Activated CD4-positive, alpha-beta memory T cell treated with anti-CD3 and anti-CD28 coated beads, Interleukin-2, amount 10 ng/mL, durations not matched to agents 7 days and 5 days (primary cell): ENCODE measurements around the gene OTOG. TPM values are rescaled to one million over a fixed set of nuclear protein-coding genes. Genes with fewer than 3 reads are reported as not detected.

Experiments used
- CTCF ChIA-PET: fragments of 350-600 bp; sonication (Branson Sonifier 250); formaldehyde crosslinking; loops from one replicate; lab custom pipeline; 2021; ENCODE audit warnings: antibody characterized with exemption, inconsistent platforms; lab: Charles Lee
- POLR2A ChIA-PET: fragments of 350-600 bp; sonication (Branson Sonifier 250); formaldehyde crosslinking; loops from one replicate; lab custom pipeline; 2021; ENCODE audit warnings: antibody characterized with exemption; lab: Charles Lee
- DNase-seq: peaks from one replicate; pipeline ENCODE4 v3.0.0-alpha.2; 2020
- H3K27ac Mint-ChIP-seq: one replicate; pipeline ENCODE4 v1.8.0; 2021; ENCODE audit warnings: mild to moderate bottlenecking, mixed read lengths
- H3K27me3 Mint-ChIP-seq: one replicate; pipeline ENCODE4 v1.8.0; 2021; ENCODE audit warnings: mixed read lengths
- H3K36me3 Mint-ChIP-seq: one replicate; pipeline ENCODE4 v1.8.0; 2021; ENCODE audit warnings: low read depth, mixed read lengths
- H3K4me1 Mint-ChIP-seq: one replicate; pipeline ENCODE4 v1.8.0; 2021; ENCODE audit warnings: mixed read lengths
- H3K4me3 Mint-ChIP-seq: one replicate; pipeline ENCODE4 v1.8.0; 2021; ENCODE audit warnings: mild to moderate bottlenecking, mixed read lengths
- H3K9me3 Mint-ChIP-seq: one replicate; pipeline ENCODE4 v1.8.0; 2021; ENCODE audit warnings: mixed read lengths
- total RNA-seq, 2 experiments: library from RNA; stranded (reverse); gene quantifications; one replicate each; pipeline ENCODE4 v1.2.3, GENCODE V29; 2021

Gene OTOG
- total RNA-seq, 2 experiments from 2014 or later, result not detected

DNA sequence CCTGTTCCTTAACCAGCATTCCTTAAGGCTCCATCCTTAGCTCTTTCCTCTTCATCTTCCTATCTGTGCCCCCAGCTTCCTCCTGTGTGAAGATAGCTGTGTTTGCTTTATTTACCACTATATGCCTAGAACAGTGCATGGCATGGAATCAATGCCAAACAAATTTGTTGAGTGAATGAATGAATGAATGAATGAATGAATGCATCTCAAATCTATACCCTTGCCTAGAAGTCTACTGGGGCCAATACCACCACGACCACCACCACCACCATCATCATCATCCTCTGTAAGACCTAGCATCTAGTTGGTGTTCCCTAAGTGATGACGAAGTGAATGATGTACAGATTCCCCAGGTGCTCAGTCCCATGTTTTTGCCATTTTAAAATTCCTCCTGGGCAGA is 819 bp upstream of the OTOG start:
- no peak overlapping the region for H3K4me3 Mint-ChIP-seq
- DNase-seq, result no peak
- H3K36me3 Mint-ChIP-seq, result no peaks in the 10 kb centered on the region
- peaks cover 6% of the 10 kb centered on the region for H3K4me1 Mint-ChIP-seq
- peaks cover 36% of the 10 kb centered on the region for H3K27me3 Mint-ChIP-seq
- H3K9me3 Mint-ChIP-seq, result no peaks in the 10 kb centered on the region
- H3K27ac Mint-ChIP-seq, result no peak overlapping the region
- POLR2A ChIA-PET, result no interaction called here
- CTCF ChIA-PET, result no interaction called here

GRCh38 chr11:17547932-17548331 is 873 bp downstream of the OTOG start:
- no peak overlapping the region for H3K4me3 Mint-ChIP-seq
- H3K36me3 Mint-ChIP-seq, result no peaks in the 10 kb centered on the region
- no peak overlapping the region for H3K27ac Mint-ChIP-seq
- peaks cover 6% of the 10 kb centered on the region for H3K4me1 Mint-ChIP-seq
- no peak for DNase-seq
- POLR2A ChIA-PET, result no interaction called here
- peaks cover 36% of the 10 kb centered on the region for H3K27me3 Mint-ChIP-seq
- CTCF ChIA-PET, result no interaction called here
- no peaks in the 10 kb centered on the region for H3K9me3 Mint-ChIP-seq

DNA sequence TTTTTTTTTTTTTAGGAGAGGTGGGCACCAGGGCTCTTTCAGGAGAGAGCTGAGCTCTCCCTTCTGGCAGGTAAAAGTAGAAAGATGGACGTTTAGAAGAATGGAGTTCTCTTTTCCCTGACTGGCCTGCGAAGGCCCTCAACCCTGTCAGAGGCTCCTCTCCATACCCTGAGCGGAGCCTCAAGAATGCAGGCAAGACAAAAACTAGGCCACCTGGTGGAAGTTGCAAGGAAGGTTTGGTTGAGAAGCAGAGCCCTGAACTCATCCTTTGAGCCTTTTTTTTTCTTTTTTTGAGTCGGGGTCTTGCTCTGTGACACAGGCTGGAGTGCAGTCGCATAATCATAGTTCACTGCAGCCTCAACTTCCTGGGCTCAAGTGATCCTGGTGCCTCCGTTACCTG is 1.4 kb downstream of the OTOG start:
- H3K27me3 Mint-ChIP-seq, result peaks cover 36% of the 10 kb centered on the region
- POLR2A ChIA-PET, result no interaction called here
- H3K9me3 Mint-ChIP-seq, result no peaks in the 10 kb centered on the region
- no peak for DNase-seq
- H3K27ac Mint-ChIP-seq, result no peak overlapping the region
- CTCF ChIA-PET, result interaction anchor here (0.5 kb wide), 1 partner anchor 343 kb away, joined by 4 read pairs; no protein-coding TSS in a partner anchor
- H3K36me3 Mint-ChIP-seq, result no peaks in the 10 kb centered on the region
- H3K4me3 Mint-ChIP-seq, result no peak overlapping the region
- H3K4me1 Mint-ChIP-seq, result peaks cover 6% of the 10 kb centered on the region

- POLR2A ChIA-PET, result no interaction called here
- DNase-seq, result no peak
Observed at GRCh38 chr11:17550450-17551346, 3.6 kb downstream of the OTOG start.

GRCh38 chr11:17551347-17552040 is 4.4 kb downstream of the OTOG start:
- Mint-ChIP-seq H3K27ac (no peak overlapping the region), H3K4me3 (no peak overlapping the region)

More at GRCh38 chr11:17550450-17551346, 3.6 kb downstream of the OTOG start:
- CTCF ChIA-PET, result no interaction called here
- no peak overlapping the region for H3K4me3 Mint-ChIP-seq
- H3K27me3 Mint-ChIP-seq, result peaks cover 25% of the 10 kb centered on the region
- no peaks in the 10 kb centered on the region for H3K36me3 Mint-ChIP-seq
- no peak overlapping the region for H3K27ac Mint-ChIP-seq
- no peaks in the 10 kb centered on the region for H3K9me3 Mint-ChIP-seq
- peaks cover 4% of the 10 kb centered on the region for H3K4me1 Mint-ChIP-seq

GRCh38 chr11:17552041-17552355 is 4.9 kb downstream of the OTOG start:
- no peaks in the 10 kb centered on the region for H3K36me3 Mint-ChIP-seq
- no peak for DNase-seq
- no peak overlapping the region for H3K27ac Mint-ChIP-seq
- no peak overlapping the region for H3K4me3 Mint-ChIP-seq
- H3K27me3 Mint-ChIP-seq, result peaks cover 15% of the 10 kb centered on the region
- ChIA-PET POLR2A (no interaction called here), CTCF (no interaction called here)
- peaks cover 4% of the 10 kb centered on the region for H3K4me1 Mint-ChIP-seq
- no peaks in the 10 kb centered on the region for H3K9me3 Mint-ChIP-seq

More at GRCh38 chr11:17551347-17552040, 4.4 kb downstream of the OTOG start:
- ChIA-PET POLR2A (no interaction called here), CTCF (no interaction called here)
- Mint-ChIP-seq H3K9me3 (no peaks in the 10 kb centered on the region), H3K4me1 (peaks cover 4% of the 10 kb centered on the region), H3K27me3 (peaks cover 20% of the 10 kb centered on the region), H3K36me3 (no peaks in the 10 kb centered on the region)
- DNase-seq, result no peak

- Mint-ChIP-seq H3K4me3 (no peak overlapping the region), H3K27me3 (peaks cover 10% of the 10 kb centered on the region), H3K36me3 (no peaks in the 10 kb centered on the region), H3K27ac (no peak overlapping the region), H3K4me1 (peaks cover 4% of the 10 kb centered on the region), H3K9me3 (no peaks in the 10 kb centered on the region)
- no peak for DNase-seq
- POLR2A ChIA-PET, result no interaction called here
- CTCF ChIA-PET, result no interaction called here
Observed at GRCh38 chr11:17552392-17553248, 5.6 kb downstream of the OTOG start.

DNA sequence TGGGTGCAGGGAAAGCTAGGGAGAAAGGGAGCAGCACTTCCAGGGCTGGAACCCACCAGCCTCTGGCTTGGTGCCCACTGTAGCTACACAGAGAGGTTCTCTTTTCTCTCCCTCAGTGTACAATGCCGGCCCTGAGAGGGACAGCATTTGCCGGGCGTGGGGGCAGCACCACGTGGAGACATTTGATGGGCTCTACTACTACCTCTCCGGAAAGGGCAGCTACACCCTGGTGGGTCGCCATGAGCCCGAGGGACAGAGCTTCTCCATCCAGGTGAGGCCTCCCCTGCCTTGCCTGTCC is 6.1 kb downstream of the OTOG start:
- Mint-ChIP-seq H3K27me3 (peaks cover 8% of the 10 kb centered on the region), H3K9me3 (no peaks in the 10 kb centered on the region), H3K4me1 (peaks cover 4% of the 10 kb centered on the region), H3K4me3 (no peak overlapping the region), H3K27ac (no peak overlapping the region), H3K36me3 (no peaks in the 10 kb centered on the region)
- ChIA-PET POLR2A (no interaction called here), CTCF (no interaction called here)
- no peak for DNase-seq

- Mint-ChIP-seq H3K36me3 (no peaks in the 10 kb centered on the region), H3K9me3 (no peaks in the 10 kb centered on the region), H3K27ac (no peak overlapping the region), H3K4me3 (no peak overlapping the region), H3K27me3 (peaks cover under 1% of the 10 kb centered on the region), H3K4me1 (peaks cover 4% of the 10 kb centered on the region)
- CTCF ChIA-PET, result no interaction called here
- POLR2A ChIA-PET, result no interaction called here
- DNase-seq, result no peak
Observed at GRCh38 chr11:17554487-17554886, 7.4 kb downstream of the OTOG start.

DNA sequence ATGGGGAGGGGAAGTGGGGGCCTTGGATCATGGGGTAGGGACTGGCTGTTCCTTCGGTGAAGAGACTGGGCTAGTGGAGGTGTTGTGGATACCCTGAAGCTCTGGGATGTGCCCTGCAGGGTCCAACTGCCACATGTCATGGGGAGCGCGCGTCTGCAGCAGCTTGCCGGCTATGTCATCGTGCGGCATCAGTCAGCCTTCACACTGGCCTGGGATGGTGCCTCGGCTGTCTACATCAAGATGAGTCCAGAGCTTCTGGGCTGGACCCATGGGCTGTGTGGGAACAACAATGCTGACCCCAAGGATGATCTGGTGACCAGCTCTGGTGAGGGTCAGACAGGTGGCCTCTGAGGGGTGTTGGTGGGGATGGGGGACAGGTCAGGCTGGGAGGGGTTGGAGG is 9.9 kb downstream of the OTOG start:
- no peak overlapping the region for H3K27ac Mint-ChIP-seq
- no peaks in the 10 kb centered on the region for H3K9me3 Mint-ChIP-seq
- H3K27me3 Mint-ChIP-seq, result peaks cover 4% of the 10 kb centered on the region
- CTCF ChIA-PET, result no interaction called here
- no peak overlapping the region for H3K4me3 Mint-ChIP-seq
- H3K36me3 Mint-ChIP-seq, result no peaks in the 10 kb centered on the region
- DNase-seq, result no peak
- no peaks in the 10 kb centered on the region for H3K4me1 Mint-ChIP-seq
- POLR2A ChIA-PET, result no interaction called here

- ChIA-PET CTCF (no interaction called here), POLR2A (no interaction called here)
- H3K9me3 Mint-ChIP-seq, result no peaks in the 10 kb centered on the region
- no peak overlapping the region for H3K27ac Mint-ChIP-seq
- H3K36me3 Mint-ChIP-seq, result no peaks in the 10 kb centered on the region
- H3K4me3 Mint-ChIP-seq, result no peak overlapping the region
- no peak for DNase-seq
- peaks cover 4% of the 10 kb centered on the region for H3K27me3 Mint-ChIP-seq
- no peaks in the 10 kb centered on the region for H3K4me1 Mint-ChIP-seq
Observed at GRCh38 chr11:17558025-17558780, 11.1 kb downstream of the OTOG start.

- Mint-ChIP-seq H3K4me1 (no peaks in the 10 kb centered on the region), H3K27me3 (peaks cover 4% of the 10 kb centered on the region), H3K4me3 (no peak overlapping the region), H3K27ac (no peak overlapping the region), H3K36me3 (no peaks in the 10 kb centered on the region), H3K9me3 (no peaks in the 10 kb centered on the region)
- no peak for DNase-seq
- POLR2A ChIA-PET, result no interaction called here
- CTCF ChIA-PET, result no interaction called here
Observed at GRCh38 chr11:17558916-17559315, 11.9 kb downstream of the OTOG start.
